NOMO-1 (cell line): ENCODE results near the gene SRD5A1.

ENCODE experiments used
- DNase-seq, 2 experiments: peaks; one replicate each; lab custom pipeline; 2025; ENCODE audit not compliant: unreplicated experiment in 2 of 2; lab: John Stamatoyannopoulos, UW

Gene SRD5A1

DNA sequence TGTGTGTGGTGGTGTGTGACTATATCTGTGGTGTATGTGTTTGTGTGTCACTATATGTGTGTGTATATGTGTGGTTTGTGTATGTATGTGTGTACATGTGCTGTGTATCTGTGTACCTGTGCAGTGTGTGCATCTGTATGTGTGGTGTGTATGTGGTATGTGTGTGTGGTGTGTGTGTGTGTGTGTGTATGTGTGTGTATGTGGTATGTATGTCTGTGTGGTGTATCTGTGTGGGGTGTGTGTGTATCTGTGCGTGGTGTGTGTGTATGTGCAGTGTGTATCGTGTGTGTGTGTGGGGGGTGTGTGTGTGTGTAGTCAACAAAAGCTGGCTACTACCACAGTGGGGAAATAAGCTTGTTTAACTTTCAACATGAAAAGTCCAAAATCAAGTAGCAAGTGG lies 48.4 kb downstream of the SRD5A1 start:
- DNase-seq: no peak

DNA sequence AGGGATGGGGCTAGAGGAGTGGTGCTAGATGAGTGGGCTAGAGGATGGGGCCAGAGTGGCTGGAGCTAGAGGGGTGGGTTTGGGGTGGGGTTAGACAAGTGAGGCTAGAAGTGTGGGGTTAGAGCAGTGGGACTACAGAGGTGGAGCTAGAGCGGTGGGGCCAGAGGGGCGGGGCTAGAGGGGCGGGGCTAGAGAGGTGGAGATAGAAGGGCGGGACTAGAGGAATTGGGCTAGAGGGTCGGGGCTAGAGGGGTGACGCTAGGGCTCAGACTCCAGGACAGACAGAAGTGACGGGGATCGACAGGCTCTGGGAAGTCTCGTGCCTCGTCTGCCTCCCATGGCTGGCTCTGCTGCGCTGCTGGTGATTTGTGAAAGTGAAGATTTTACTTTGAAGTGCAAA lies 49.0 kb downstream of the SRD5A1 start:
- no peak for DNase-seq

DNA sequence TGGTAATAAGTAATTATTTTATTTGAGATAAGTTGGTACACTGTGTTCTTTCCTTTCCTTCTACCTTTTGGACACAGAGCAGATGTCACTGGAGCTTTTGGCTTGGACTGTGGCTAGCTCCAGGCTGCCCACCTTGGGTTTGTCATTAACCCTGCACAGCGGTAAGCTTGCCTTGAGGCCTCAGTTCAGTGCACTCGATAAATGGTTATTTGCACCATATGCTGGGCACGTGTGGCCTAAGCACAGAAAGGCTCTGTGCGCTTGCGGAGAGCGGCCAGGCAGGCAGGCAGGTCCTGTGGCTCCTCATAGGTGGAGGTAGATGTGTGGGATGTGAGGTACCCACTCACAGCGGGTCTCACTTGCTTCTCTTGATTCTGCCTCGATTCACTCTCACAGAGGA lies 50.0 kb downstream of the SRD5A1 start:
- no peak for DNase-seq

DNA sequence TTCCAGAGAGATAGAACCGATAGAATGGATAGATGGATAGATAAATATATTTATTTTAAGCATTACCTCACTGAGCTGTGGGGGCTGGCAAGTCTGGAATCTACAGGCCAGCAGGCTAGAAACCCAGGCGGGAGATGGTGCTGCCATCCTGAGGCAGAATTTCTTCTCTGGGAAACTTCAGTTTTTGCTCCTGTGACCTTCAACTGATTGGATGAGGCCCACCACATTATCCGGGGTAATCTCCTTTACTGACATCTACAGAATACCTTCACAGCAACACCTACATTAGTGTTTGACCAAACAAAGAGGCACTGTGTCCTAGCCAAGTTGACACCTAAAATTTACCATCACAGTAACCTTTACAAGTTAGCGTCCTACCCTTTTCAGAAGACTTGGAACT lies 50.8 kb downstream of the SRD5A1 start:
- DNase-seq: no peak

DNA sequence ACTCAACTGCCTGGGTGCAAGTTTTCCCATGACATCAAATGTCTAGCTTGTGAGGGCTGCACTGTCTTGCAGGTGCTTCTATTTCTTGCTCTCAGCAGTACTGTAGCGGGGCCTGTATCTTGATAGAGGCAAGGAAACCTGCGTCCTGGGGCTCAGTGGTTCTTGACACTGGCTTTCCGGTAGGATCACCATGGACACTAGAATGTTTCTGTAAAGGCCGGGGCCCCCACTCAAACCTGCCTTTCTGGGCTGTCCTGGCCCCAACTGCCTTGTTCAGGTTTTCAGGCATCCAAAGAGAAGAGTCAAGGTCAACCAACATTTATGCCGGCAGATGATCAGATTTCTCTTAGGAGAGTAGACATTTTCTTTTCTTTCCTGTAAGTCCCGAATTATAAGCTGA lies 53.3 kb downstream of the SRD5A1 start:
- DNase-seq: no peak

DNA sequence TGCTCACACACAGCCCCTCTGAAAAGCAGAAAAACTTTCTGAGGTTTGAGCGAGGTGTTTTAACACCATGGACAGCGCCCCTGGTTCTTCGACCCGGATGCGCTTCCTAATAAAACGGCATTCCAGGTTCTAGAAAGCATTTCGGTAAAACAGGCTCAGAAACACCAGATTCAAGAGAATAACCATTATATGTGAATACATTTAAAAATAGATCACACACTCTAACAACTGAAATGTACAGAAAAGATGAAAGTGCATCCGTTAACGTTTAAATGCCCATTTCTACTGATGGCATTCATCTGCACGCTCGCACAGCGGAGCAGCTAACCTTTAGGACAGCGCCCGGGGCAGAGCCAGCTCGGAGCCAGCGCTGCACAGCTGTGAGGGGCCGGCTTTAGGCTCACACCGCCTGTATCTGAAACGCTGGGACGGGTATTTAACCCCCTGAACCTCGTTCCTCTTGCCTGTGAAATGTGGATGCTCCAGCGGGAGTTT lies 53.7 kb downstream of the SRD5A1 start:
- DNase-seq: no peak

DNA sequence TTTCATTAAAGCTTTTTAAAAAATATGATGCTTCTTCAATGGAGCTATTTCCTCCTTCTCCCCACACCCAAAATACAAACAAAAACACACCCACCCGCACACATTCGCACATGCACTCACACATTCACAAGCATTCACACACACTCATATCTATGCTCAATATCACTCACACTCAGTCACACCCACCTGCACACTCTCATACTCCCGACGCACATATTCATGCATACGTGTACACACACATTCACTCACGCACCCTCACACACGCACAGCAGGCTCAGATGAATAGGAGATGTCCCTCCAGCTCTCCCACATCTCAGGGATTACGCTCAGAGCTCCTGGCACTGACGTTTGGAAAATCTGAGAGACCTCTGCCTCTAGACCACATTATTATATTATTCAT lies 54.3 kb downstream of the SRD5A1 start:
- no peak for DNase-seq

DNA sequence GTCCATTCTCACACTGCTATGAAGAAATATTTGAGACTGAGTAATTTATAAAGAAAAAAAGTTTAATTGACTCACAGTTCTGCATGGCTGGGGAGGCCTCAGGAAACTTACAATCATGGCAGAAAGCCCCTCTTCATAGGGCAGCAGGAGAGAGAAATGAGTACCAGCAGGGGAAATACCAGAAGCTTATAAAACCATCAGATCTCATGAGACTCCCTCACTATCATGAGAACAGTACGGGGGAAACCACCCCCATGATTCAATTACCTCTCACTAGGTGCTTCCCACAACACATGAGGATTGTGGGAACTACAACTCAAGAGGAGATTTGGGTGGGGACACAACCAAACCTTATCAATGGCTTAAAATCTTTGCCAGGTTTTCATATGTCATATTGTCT lies 59.7 kb downstream of the SRD5A1 start:
- no peak for DNase-seq

DNA sequence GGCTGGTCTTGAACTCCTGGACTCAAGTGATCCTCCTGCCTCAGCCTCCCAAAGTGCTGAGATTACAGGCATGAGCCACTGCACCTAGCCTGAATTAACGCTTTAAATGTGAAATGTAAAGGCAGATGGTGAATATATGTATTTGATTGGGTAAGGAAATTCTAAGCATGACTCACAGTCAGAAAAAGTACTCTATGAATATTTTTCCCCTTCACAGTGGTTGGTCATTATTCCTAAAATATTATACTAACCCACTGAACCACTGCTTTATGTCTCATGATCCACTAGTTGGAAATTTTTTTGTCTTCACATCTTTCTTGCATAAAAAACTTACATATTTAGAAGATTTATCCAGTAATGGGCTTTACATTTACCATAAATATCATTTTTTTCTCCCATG lies 65.5 kb downstream of the SRD5A1 start:
- DNase-seq: no peak

DNA sequence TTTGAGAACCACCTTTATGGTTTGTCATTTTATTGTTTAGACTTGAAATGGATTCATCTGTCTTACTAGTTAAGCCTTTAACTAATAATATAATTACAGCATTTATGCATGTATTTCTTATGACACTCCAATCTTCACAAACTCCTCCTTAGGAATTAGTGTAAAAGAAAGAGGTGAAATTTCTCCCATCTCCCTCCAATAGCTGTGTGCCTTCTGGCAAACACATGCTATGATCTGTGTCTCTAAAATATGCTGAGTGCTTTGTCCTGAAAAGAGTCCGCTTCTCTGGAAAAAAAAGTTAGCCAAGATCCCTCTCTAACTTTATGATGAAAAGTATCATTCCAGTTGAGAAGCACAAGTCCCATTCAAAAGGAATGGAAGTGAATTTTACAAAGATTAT lies 66.1 kb downstream of the SRD5A1 start:
- no peak for DNase-seq

DNA sequence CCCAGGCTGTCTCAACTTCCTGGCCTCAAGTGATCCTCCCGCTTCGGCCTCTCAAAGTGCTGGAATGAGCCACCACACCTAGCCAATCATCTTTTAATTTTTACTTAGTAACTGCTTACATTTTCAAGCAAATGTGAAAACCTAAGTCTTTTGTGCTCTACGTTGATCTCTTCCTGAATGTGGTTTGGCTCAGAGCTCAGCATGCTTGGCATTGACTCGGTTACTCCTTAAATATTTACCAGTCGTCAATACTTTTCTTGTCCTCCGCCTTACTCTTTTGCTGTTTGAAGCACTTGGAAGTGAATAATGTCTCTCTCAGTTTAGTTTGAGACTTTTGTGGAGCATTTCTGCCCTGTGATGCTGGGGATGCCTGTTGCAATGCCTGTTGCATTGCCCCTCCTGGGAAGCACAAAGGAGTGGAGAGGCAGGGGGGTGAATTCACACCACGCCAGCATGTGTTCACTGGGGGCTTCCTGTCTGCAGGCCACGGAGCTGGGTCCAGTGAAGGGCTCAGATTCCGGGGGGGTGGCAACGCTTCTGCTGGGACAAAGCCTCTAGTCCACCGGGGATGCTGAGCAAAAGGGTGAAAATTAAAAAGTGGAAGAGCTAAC lies 66.9 kb downstream of the SRD5A1 start:
- DNase-seq: no peak

DNA sequence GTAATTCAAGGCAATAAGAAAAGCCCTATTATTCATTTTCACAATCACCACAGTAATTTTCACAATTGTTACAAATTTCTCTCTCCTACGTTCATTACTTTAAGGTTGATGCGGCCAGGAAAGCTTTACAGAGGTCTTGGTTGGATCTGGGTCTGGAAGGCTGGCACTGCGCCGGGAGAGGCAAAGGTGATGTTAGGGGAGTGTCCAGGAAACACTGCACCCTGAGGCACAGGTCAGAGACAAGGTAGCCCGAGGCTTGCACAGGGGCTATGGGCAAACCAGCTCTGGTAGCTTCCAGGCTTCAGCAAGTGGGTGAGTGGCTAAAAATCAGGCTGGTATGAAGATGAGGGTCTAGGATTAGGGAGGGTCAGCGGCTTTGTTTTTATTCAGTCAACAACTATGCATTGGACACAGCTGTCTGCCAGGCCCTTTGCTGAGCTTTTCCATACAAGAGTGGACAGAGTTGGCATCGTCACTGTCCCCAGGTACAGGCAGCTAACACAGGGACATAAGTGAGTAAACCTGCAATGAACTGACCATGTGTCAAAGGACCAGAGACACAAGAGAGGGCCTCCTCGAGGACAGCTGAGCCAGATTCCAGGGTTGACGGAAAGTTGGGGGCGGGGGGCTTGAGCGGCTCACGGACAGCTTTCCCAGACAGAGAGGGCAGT lies 67.6 kb downstream of the SRD5A1 start:
- no peak for DNase-seq

DNA sequence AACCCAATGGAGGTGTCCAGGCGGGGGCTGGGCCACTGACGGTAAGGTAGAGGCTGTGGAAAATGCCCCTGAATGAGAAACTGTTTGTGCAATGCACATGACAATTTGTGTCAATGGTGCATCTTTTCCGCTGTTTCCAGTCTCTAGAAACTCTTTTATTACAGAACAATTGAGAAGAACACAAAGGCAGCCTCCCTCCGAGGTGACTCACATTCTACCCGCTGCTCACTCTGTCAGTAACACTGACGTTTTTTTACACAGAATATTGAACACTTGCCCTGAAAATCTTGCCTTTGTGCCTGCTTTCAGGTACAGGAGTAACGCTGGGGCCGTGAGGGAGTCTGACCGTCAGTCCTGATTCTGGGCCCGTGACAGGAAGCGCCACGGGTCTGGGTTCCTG lies 68.3 kb downstream of the SRD5A1 start:
- DNase-seq: no peak

DNA sequence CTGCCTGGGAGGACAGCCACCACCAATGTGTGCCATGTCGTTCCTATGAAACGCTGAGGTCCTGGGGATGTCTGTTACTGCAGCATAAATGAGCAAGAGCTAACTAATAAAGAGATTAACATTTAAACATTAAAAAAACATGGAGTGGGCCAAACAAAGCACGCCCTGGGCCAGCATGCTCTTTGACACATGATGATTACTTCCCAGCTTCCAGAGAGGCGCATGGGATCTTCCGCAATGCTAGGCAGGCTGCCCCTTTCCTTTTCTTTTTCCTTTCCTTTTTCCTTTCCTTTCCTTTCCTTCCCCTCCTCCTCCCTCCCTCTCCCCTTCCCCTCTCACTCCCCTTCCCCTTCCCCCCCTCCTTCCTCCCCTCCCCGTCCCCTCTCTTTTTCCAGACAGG lies 69.4 kb downstream of the SRD5A1 start:
- DNase-seq: no peak

DNA sequence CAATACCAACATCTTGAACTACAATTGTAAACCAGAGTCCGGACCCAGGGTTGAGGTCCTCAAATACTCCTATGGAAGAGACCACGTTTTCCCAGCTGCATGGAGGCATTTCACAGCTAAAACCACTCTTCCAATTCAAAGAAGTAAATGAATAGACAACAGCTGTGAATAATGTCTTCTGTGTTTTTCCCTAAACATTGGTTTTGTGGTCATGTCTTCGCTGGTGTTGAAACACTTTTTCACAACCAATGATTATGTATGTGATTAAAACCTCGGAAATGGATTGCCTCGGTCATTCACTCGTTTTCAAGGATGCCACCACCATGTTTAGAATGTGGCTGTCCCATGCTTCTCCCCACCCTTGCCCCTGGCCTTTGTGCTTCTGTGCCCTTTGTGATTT lies 70.6 kb downstream of the SRD5A1 start:
- peak; percentile 67 to 97 for DNase-seq

DNA sequence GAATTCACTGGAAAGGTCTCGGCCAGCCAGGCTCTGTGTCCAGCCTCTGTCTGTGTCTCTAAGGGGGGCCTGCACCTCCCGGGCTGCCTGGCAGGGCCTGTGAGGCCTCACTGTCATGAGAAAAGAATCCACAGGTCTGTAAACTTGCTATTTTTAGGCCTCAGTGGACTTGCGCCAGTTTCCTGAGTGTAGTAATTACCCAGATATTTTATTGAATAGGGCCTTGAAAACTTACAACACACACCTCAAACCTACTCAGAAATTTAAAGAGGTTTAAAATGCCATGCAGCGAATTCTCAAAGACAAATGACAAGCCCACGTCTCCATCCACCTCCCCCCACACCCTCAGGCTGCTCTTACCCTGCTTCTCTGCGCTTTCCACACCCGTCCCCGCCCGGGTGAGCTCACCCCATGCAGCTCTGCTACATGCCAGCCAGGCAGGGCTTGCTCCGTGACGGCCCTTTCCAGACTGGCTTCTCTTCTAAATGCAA lies 71.2 kb downstream of the SRD5A1 start:
- DNase-seq: peak; percentile 97

DNA sequence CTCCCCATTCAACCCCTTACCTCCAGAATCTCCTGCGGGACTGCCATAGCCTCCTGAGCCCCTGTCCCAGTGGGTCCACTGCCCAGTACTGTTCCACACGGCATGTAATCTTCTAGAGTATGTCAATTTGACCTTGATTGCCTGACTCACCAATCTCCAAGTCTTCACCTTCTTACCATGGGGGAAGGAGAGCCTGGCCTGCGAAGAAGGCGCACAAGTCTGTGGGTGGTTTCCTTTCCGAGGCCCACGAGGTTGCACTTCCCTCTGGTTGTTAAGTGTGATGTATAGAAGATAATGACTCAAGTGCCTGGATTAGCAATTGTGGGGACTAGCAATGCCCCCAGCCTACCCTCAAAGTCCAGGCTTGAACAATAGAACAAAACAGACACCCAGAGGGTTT lies 71.8 kb downstream of the SRD5A1 start:
- DNase-seq: peak; percentile 95 to 98

DNA sequence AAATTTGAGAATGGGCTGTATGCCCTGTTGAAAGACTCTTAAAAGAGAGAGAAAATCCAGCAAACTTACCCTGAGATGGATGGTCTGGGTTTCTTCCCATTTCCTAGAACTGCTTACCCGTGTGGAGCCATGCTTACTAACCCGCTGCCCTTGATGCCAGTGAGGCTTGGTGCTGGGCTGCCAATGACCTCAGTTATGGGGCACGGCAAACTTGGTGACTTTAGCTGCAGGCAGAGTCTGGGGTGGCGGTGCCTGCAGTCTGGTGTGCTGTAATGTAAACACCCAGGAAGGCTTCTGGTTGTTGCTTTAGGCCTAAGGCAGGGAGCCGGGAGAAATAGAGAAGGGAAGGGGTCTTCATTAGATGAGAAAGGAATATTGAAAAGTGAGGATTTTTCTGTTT lies 72.7 kb downstream of the SRD5A1 start:
- no peak for DNase-seq

DNA sequence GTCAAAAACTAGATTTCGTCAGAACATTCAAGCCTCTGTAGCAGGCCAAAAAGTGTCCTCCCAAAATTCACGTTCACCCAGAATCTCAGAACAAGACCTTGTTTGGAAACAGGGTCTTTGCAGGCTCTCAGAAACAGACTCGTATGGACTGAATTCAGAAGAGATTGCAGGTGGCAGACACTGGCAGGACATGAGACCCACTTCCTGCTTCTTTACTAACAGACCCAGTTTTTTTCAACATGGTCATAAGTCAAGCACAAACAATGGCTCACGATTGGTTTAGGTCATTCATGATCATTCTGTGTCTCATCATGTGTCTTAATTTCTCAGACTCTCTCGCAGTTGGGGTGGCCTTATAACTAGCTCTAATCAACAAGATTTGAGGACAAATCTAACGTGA lies 74.6 kb downstream of the SRD5A1 start:
- DNase-seq: peak in 1 of 2 experiments; percentile 18

DNA sequence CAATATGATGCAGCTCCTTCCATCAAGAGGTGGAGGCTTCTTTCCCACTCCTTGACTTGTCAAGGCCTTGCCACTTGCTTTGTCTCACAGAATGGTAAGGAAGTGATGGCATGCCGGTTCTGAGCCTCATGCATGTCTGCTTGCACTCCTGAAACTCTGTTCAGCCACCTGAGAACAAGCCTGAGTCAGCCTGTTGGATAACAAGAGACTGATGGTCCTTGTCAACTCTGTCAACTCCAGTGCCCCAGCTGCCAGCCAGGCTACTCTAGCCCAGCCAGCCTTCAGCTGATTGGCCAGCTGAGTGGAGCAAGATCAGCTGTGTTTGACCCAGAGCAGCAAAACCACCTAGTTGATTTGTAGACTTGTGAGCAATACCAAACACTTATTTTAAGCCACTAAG lies 75.6 kb downstream of the SRD5A1 start:
- no peak for DNase-seq

DNA sequence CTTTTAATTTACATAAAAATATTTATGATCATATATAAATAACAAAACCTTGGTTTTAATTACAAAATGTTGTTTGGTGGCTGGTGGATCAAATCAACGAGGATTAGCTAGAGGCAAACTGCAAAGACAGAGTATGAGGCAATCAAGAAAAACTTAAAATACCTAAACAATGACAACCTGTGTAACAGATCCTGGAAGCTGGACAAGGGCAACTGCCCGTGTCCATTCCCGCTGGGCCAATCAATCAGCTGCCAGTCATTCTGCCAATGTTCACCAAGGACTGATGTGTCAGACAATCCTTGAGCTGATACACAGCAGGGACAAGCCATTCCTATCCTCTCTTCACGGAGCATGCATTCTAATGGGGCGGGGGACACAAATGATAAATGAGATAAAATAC lies 76.8 kb downstream of the SRD5A1 start:
- DNase-seq: no peak

DNA sequence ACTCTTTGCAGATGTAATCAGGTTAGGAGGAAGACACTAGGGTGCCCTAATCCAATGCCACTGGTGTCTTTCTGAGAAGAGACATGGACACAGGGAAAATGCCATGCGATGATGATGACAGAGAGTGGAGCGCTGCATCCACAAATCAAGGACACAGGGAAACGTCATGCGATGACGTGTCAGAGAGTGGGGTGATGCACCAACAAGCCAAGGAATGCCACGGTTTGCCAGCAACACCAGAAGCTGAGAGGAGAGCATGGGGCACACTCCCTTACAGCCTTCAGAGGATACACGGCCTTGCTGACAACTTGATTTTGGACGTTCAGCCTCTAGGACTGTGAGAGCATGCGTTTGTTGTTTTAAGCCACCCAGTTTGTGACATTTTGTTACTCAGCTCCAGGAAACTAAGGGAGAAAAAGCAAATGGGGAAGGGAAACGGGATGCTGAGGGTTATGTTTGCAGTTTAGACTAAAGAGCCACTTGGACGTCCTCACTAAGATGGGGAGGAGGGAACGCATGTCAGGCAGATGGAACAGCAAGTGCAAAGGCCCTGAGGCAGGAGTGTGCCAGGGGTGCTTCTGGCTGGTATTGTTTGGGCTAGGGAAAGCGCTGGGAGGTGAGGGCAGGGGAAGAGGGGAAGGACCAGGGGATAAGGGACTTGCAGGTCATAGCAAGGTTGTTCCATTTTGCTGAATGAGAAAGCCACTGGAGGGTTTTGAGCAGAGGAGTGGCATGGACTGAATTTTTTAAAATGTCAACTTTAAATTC lies 77.5 kb downstream of the SRD5A1 start:
- no peak for DNase-seq
